ENCODE results near the gene CABP2. TPM values are rescaled to one million over a fixed set of nuclear protein-coding genes. Genes with fewer than 3 reads are reported as not detected.

CABP2 gene
- total RNA-seq, 1 experiment from 2014 or later: not detected

GRCh38 chr11:67521924-67522323 lies 1.3 kb downstream of the CABP2 start:
- H3K4me2 ChIP-seq: no peak overlapping the region

GRCh38 chr11:67520856-67521824 lies 2.1 kb downstream of the CABP2 start:
- no peak overlapping the region for H3K4me2 ChIP-seq
- peaks cover 23% of the 10 kb centered on the region for H3K27me3 ChIP-seq (ENCODE audit: insufficient read depth, low read depth)
- no peaks in the 10 kb centered on the region for H3K36me3 ChIP-seq (ENCODE audit: low read depth)
- peaks cover 3% of the 10 kb centered on the region; the same call in 1 of the 2 replicates for H3F3A ChIP-seq (ENCODE audit: insufficient read depth, low read depth)
- POLR2A ChIA-PET (ENCODE audit: unreplicated experiment): interaction anchor here (0.6 kb wide), 1 partner anchor 48 kb away, joined by 3 read pairs; no protein-coding TSS in a partner anchor
- H3K4me1 ChIP-seq (replicated peaks; ENCODE audit: insufficient read depth): no peaks in the 10 kb centered on the region
- no peaks in the 10 kb centered on the region for H3K9me2 ChIP-seq (ENCODE audit: insufficient read depth)
- H3K9me3 ChIP-seq (ENCODE audit: insufficient read depth, low read depth): no peaks in the 10 kb centered on the region
- H2AFZ ChIP-seq: no peak overlapping the region
- intact Hi-C loops (cut with micrococcal nuclease; ENCODE audit: unreplicated experiment): no loop called here
- CTCF ChIA-PET: no interaction called here
- H3K27ac ChIP-seq: no peak overlapping the region
- H4K20me1 ChIP-seq (ENCODE audit: insufficient read depth): no peaks in the 10 kb centered on the region
- no TSS peak for BruUV-seq (replicated peaks)
- no peak overlapping the region for H3K4me3 ChIP-seq
- H3K79me2 ChIP-seq (ENCODE audit: low read depth): no peaks in the 10 kb centered on the region
- TF ChIP-seq CTCF (conservative IDR thresholded peaks at IDR 0.05) (no peak), EZH2 (IDR thresholded peaks at IDR 0.05; ENCODE audit: low read depth) (no peak)
- no peak for DNase-seq

More at GRCh38 chr11:67521924-67522323, 1.3 kb downstream of the CABP2 start:
- intact Hi-C loops (cut with micrococcal nuclease; ENCODE audit: unreplicated experiment): no loop called here
- ChIA-PET CTCF (no interaction called here), POLR2A (ENCODE audit: unreplicated experiment) (no interaction called here)
- H3K4me3 ChIP-seq: no peak overlapping the region
- H3K36me3 ChIP-seq (ENCODE audit: low read depth): no peaks in the 10 kb centered on the region
- no peaks in the 10 kb centered on the region for H3F3A ChIP-seq (ENCODE audit: insufficient read depth, low read depth)
- DNase-seq: no peak
- H4K20me1 ChIP-seq (ENCODE audit: insufficient read depth): no peaks in the 10 kb centered on the region
- no peaks in the 10 kb centered on the region for H3K79me2 ChIP-seq (ENCODE audit: low read depth)
- H3K9me2 ChIP-seq (ENCODE audit: insufficient read depth): no peaks in the 10 kb centered on the region
- H3K27me3 ChIP-seq (ENCODE audit: insufficient read depth, low read depth): peaks cover 23% of the 10 kb centered on the region
- TF ChIP-seq CTCF (conservative IDR thresholded peaks at IDR 0.05) (no peak), EZH2 (IDR thresholded peaks at IDR 0.05; ENCODE audit: low read depth) (no peak)
- H3K27ac ChIP-seq: no peak overlapping the region
- BruUV-seq (replicated peaks): no TSS peak
- no peaks in the 10 kb centered on the region for H3K9me3 ChIP-seq (ENCODE audit: insufficient read depth, low read depth)
- H2AFZ ChIP-seq: no peak overlapping the region
- no peaks in the 10 kb centered on the region for H3K4me1 ChIP-seq (replicated peaks; ENCODE audit: insufficient read depth)

- POLR2A ChIA-PET (ENCODE audit: unreplicated experiment): no interaction called here
- Histone ChIP-seq H3K79me2 (ENCODE audit: low read depth) (no peaks in the 10 kb centered on the region), H3K27me3 (ENCODE audit: insufficient read depth, low read depth) (peaks cover 30% of the 10 kb centered on the region), H3F3A (ENCODE audit: insufficient read depth, low read depth) (peaks cover 10% of the 10 kb centered on the region; the same call in 1 of the 2 replicates), H3K36me3 (ENCODE audit: low read depth) (no peaks in the 10 kb centered on the region), H3K9me2 (ENCODE audit: insufficient read depth) (no peaks in the 10 kb centered on the region), H4K20me1 (ENCODE audit: insufficient read depth) (no peaks in the 10 kb centered on the region), H3K4me1 (replicated peaks; ENCODE audit: insufficient read depth) (no peaks in the 10 kb centered on the region), H3K9me3 (ENCODE audit: insufficient read depth, low read depth) (no peaks in the 10 kb centered on the region), H3K4me3 (no peak overlapping the region), H2AFZ (no peak overlapping the region), H3K4me2 (no peak overlapping the region), H3K27ac (no peak overlapping the region)
- CTCF ChIA-PET: no interaction called here
- DNase-seq: no peak
- intact Hi-C loops (cut with micrococcal nuclease; ENCODE audit: unreplicated experiment): no loop called here
- no peak for TF ChIP-seq CTCF (conservative IDR thresholded peaks at IDR 0.05)
- TF ChIP-seq EZH2 (IDR thresholded peaks at IDR 0.05; ENCODE audit: low read depth): no peak
- no TSS peak for BruUV-seq (replicated peaks)
These were observed 3.5 kb downstream of the CABP2 start for GRCh38 chr11:67519726-67520125.

Data from PC-9 (cell line).